Stimulated activated CD4-positive, alpha-beta T cell treated with anti-CD3 and anti-CD28 coated beads, TNF-alpha, amount 100 ng/mL, for 48 hours (primary cell): ENCODE measurements around the gene DENND4B.
"Not testable (repeated sequence)": the region's sequence is repeated elsewhere in the genome, so short reads cannot be mapped to it uniquely, and the experiment has no call there.

Experiments used
- DNase-seq, 3 donors: peaks; one replicate each; pipeline ENCODE4 v3.0.0-alpha.2; 2020; ENCODE audit warnings: low read depth in 3 of 3

The DENND4B gene

GRCh38 chr1:153946622-153947241 is at the start of gene DENND4B:
TSS of gene DENND4B (minus strand) at chr1:153946718. CDS start at chr1:153944374, 2,344 bp downstream.
- DNase-seq, result peak; percentile 50 to 72 (median 56)

- no peak for DNase-seq
Observed at GRCh38 chr1:153995640-153996039, 49.1 kb upstream of the DENND4B start.

GRCh38 chr1:153995202-153995601 is 48.7 kb upstream of the DENND4B start:
- no peak for DNase-seq

- DNase-seq, result no peak
Observed at GRCh38 chr1:153991806-153992205, 45.3 kb upstream of the DENND4B start.

GRCh38 chr1:153991151-153991630 is 44.7 kb upstream of the DENND4B start:
- no peak for DNase-seq

- peak; percentile 68 to 81 (median 73) for DNase-seq
Observed at GRCh38 chr1:153990468-153991150, 44.1 kb upstream of the DENND4B start, which contains the start of gene RPS27. TSS of gene RPS27 (plus strand) at chr1:153990762. CDS start at chr1:153990797, 35 bp downstream.

- DNase-seq, result no peak
Observed at GRCh38 chr1:153987621-153988020, 41.1 kb upstream of the DENND4B start.

GRCh38 chr1:153985941-153986761 is 39.6 kb upstream of the DENND4B start, which contains the start of gene RAB13:
TSS of gene RAB13 (minus strand) at chr1:153986339. CDS start at chr1:153986236, 103 bp downstream.
- DNase-seq, result no peak

GRCh38 chr1:153985341-153985912 is 38.9 kb upstream of the DENND4B start:
- peak in 1 of 3 donors; percentile 27 for DNase-seq

- no peak for DNase-seq
Observed at GRCh38 chr1:153984123-153984894, 37.8 kb upstream of the DENND4B start.

- not testable (repeated sequence) for DNase-seq
Observed at GRCh38 chr1:153981735-153982134, 35.2 kb upstream of the DENND4B start.

- DNase-seq, result not testable (repeated sequence)
Observed at GRCh38 chr1:153979091-153979490, 32.6 kb upstream of the DENND4B start.

- DNase-seq, result no peak
Observed at GRCh38 chr1:153978274-153978909, 31.9 kb upstream of the DENND4B start.

GRCh38 chr1:153977250-153978240 is 31.0 kb upstream of the DENND4B start, which contains the start of gene JTB:
TSS of gene JTB (minus strand) at chr1:153977674. CDS start at chr1:153977252, 422 bp downstream.
- DNase-seq, result peak; percentile 77 to 83 (median 78)

GRCh38 chr1:153976819-153977249 is 30.3 kb upstream of the DENND4B start:
- DNase-seq, result no peak

GRCh38 chr1:153973525-153973924 is 27.0 kb upstream of the DENND4B start:
- DNase-seq, result no peak

- DNase-seq, result no peak
Observed at GRCh38 chr1:153973071-153973470, 26.6 kb upstream of the DENND4B start.

- DNase-seq, result no peak
Observed at GRCh38 chr1:153970346-153970745, 23.8 kb upstream of the DENND4B start.

GRCh38 chr1:153968972-153969371 is 22.5 kb upstream of the DENND4B start:
- no peak for DNase-seq
